GM12891 (cell line): ENCODE results near the gene NCKAP5.

Source experiments
- PAX5 ChIP-seq: IDR thresholded peaks from 2 replicates; pipeline ENCODE4 v1.6.1; 2011; ENCODE audit warnings: low read length, moderate library complexity, mild to moderate bottlenecking; ENCODE audit not compliant: insufficient read depth, severe bottlenecking
- POLR2A ChIP-seq: IDR thresholded peaks from 2 replicates; pipeline ENCODE4 v1.6.1; 2011; ENCODE audit warnings: low read depth, low read length, control low read depth
- POLR2AphosphoS5 ChIP-seq: IDR thresholded peaks from 2 replicates; pipeline ENCODE4 v1.6.1; 2011; ENCODE audit warnings: low read depth, low read length, control low read depth
- SPI1 ChIP-seq: IDR thresholded peaks from 2 replicates; pipeline ENCODE4 v1.6.1; 2011; ENCODE audit warnings: low read depth, low read length, control low read depth
- TAF1 ChIP-seq: IDR thresholded peaks from 2 replicates; pipeline ENCODE4 v1.6.1; 2011; ENCODE audit warnings: low read depth, low read length, control low read depth

- TF ChIP-seq TAF1 (no peak), POLR2A (no peak), POLR2AphosphoS5 (no peak), SPI1 (no peak), PAX5 (no peak)
Measured at GRCh38 chr2:133271105-133271504, 297.2 kb downstream of the NCKAP5 start.
